HG03575 (cell line): Measurements from ENCODE around the gene RBP3.

Experiments
- ATAC-seq: cut with Tn5 transposase; IDR thresholded peaks from one replicate; pipeline ENCODE4 v1.9.1; 2021; ENCODE audit not compliant: unreplicated experiment, insufficient number of reproducible peaks, low FRiP score; ENCODE audit errors: extremely low read depth

RBP3 gene

DNA sequence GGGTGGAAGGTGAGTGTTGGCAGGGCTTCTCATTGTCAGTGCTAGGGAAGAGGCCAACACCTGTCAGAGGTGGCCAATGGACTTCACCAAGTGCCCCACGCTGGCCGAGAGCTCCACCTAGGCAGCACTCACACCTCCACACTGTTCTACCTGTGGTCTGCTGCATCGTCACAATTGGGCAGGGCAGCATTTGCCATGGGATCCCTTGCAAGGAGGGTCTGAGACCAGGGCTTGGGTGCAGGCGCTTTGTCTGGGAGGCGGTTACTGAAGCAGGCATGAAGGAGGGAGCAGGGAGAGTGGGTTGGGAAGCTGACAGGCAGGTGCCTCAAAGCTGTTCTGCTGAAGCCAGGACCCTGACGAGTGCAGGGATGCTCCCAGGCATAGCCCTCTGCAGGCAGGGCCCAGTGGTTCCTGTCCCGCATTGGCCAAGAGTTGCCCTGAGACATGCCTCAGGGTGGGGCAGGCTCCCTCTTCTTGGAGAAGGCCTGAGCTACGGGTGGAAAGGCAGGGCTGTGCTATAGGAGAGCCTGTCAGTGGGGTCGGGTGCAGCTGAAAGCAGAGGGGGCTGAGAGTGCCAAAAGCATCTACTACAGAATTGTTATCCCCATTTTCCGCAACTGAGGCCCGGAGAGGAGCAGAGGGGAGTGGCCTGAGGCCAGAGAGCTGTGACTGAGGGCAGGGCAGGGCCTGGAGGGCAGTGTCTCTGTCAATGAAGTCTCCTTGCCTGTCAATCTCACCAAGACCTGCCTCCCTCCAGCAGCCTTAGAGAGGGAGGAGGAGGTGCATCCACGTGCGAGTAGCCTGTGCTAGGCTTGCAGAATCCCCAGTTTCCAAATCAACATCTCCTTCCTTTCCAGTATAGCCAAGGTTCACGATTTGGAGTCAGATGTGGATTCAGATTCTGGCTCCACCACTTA, 4.0 kb downstream of the RBP3 start:
- no peak for ATAC-seq

DNA sequence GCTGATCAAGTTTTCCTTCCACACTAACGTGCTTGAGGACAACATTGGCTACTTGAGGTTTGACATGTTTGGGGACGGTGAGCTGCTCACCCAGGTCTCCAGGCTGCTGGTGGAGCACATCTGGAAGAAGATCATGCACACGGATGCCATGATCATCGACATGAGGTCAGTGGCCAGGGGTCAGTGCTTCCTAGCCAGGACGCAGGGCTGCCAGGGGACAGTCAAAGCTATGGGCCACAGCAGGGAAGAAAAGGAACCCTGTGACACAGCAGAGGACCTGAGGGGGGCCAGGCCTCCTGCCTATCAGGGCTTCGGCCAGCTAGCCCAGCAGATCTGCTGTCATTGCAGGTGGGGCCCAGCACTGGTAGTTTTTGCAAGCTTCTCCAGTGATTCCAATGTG, 5.2 kb downstream of the RBP3 start:
- no peak for ATAC-seq

- no peak for ATAC-seq
Observed at GRCh38 chr10:47354165-47354564, 6.0 kb downstream of the RBP3 start.

DNA sequence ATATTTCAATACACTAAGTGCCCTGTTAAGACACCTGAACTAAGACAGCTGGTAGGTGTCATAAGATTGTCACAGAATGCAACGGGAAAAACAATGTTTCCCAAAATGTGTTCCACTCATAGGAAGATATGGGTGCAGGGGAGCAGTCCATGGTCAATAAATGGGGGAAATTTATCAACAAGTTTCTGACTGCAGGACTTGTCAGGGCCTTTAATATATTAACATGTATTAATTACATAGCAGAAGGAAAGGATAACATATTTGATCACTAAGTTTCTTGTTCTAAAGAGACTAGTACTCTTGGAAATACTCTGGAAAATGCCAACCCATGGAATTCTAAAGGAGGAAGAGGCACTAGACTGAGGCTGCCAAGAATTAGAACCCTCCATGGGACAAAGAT, 6.7 kb downstream of the RBP3 start:
- no peak for ATAC-seq

DNA sequence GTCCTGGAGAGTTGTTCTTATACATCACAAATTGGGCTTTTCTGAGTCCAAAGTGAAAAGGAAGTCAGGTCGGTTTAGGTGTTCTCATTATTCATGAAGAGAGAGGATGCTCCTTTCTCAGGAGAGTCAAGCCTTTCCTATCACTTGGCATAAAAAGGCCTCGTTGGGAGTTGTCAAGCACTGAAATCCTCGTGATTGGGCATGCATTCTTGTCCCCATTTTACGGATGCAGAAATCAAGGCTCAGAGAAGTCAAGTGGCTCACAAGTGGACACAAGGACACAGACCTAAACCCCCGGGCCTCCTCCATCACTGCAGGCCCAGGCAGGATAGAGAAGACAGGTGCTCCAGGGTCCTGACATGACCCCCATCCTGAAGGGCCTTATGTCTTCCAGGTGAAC, 8.5 kb downstream of the RBP3 start:
- ATAC-seq = no peak

DNA sequence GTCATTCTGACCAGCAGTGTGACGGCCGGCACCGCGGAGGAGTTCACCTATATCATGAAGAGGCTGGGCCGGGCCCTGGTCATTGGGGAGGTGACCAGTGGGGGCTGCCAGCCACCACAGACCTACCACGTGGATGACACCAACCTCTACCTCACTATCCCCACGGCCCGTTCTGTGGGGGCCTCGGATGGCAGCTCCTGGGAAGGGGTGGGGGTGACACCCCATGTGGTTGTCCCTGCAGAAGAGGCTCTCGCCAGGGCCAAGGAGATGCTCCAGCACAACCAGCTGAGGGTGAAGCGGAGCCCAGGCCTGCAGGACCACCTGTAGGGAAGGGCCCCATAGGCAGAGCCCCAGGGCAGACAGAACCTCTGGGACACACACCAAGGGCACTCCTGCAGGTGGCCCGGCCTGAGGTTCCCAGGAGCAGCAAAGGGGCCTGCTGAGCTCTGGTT, 9.0 kb downstream of the RBP3 start:
- ATAC-seq = no peak

GRCh38 chr10:47357911-47358310, 9.7 kb downstream of the RBP3 start:
- ATAC-seq = no peak

DNA sequence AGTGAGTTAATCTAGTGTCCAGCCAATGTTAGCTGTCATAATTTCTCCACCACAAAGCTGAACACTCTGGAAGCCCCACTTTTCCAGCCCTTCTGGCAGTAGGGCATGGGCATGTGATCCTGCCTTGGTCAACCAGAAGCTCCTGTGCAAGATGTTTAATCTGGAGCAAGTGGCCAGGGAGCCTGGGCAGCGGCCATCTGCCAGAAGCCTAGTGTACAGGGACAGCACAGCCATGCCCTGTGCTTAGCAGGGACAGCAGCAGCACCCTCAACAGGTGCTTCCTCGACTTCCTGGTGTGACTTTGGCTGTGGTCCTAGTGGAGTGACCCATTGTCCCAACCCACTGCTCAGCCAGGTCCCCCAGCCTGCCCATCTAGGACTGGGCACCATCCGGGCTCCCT, 10.3 kb downstream of the RBP3 start:
- no peak for ATAC-seq

DNA sequence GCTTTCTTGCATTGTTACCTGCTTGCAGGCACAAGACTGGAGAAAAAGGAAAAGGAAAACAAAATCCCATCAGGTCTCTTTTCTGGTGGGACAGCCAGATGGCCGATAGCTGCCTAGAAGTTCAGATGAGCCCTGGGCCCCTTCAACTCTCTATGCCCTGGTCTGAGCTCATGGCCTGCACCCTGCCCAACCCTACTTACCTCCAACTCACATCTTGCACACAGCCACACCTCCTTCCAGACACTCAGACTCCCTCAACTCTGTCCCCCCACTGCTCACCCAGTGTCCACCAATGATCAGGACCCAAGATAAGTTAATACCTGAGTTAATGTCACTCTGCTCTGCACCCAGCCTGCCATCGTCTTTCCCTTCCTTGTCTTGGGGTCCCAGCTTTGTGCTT, 10.9 kb downstream of the RBP3 start:
- no peak for ATAC-seq

DNA sequence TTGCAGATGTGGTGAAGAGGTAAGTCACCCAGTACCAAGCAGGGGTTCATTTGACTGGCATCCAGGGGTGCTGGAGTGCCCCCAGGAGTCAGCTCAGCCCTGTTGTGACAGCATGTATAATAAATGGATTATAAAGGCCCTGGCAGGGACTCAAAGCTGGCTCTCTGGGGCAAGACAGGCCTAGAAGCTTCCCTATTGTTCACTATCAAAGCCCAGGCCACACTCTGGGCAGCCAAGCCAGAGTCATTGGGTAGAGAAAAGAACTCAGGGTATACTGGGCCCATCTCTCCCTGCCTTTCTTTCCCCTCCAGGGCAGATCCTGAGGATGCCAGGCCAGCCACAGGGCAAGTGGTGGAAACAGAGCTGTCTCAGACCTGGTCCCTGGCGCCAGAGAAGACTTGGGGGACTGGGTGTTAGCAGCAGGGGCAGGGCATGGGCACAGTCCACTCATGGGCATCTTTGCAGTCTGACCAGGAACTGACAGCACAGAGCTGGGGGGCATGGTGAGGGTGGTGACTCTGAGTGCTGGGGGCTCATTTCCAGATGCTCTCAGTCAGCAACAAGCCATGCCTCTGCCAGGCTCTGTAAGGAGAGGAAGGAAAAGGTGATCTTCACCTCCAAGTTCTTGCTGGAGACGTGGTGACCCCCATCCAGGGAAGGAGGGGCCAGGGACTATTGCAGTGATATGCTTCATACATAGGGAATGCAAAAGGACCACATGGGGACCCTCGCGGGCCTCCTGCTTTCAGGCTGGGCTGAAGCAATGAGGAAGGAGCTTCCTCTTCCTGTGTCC, 11.7 kb downstream of the RBP3 start:
- no peak for ATAC-seq

DNA sequence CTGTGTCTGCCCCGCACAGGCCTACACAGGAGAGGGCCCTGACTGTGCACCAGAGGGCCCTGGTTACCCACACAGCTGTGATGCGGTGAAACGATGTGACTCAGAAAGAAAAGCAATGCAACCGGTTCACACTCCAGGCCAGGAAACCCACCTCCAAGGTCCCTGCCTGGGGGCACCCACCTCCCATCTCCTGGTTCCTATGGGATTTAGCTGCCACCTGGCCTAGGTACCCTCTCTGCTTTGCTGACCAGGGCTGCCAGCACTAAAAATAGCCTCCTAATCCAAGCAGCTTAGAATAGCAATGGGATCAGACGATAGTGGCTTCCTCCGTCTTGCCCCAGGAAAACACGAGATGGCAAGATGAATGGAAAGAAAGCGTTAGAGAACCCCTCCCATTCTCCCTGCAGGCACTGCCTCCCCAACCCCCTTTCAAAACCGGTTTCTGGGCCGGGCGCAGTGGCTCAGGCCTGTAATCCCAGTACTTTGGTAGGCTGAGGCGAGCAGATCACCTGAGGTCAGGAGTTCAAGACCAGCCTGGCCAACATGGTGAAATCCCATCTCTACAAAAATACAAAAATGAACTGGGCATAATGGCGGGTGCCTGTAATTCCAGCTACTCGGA, 12.4 kb downstream of the RBP3 start:
- ATAC-seq = no peak

- ATAC-seq = no peak
Observed at GRCh38 chr10:47361293-47361692, 13.1 kb downstream of the RBP3 start.

- no peak for ATAC-seq
Observed at GRCh38 chr10:47362199-47362598, 14.0 kb downstream of the RBP3 start.

- ATAC-seq = no peak
Observed at GRCh38 chr10:47363781-47364180, 15.6 kb downstream of the RBP3 start.

- ATAC-seq = no peak
Observed at GRCh38 chr10:47364366-47364765, 16.2 kb downstream of the RBP3 start.

DNA sequence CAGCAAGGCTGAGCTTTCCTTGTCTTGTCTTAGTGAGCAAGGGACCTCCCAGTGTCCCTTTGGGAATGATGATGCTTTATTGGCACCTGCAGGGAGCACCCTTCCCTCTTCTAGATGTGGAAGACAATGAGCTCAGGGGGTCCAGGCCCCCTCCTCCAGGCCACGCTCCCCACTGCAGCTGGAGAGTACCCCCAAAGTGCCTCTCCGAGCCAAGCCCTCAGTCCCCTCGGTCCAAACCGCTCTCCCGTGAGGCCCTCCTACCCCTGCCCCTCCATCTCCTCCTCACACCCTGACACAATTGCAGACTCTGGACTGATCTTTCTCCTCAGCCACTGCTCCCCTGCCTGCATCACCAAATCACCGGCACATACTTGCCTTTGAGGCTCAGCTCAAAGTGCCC, 16.7 kb downstream of the RBP3 start:
- no peak for ATAC-seq

GRCh38 chr10:47365431-47366180, 17.4 kb downstream of the RBP3 start:
- ATAC-seq = no peak

- ATAC-seq = no peak
Observed at GRCh38 chr10:47366181-47366631, 18.0 kb downstream of the RBP3 start.
